WTC11 (cell line): ENCODE results near the gene INTS15. TPM values are rescaled to one million over a fixed set of nuclear protein-coding genes. Genes with fewer than 3 reads are reported as not detected.

Experiments used
- ATAC-seq: fragments of 200-7000 bp; cut with Tn5 transposase; 2 replicates; pipeline ENCODE4 v1.10.0; 2021; ENCODE audit warnings: mild to moderate bottlenecking, moderate library complexity
- CTCF ChIA-PET: fragments of 300-600 bp; sonication (Branson Sonifier 250); formaldehyde crosslinking; loops from one replicate; lab custom pipeline; 2021; ENCODE audit warnings: antibody characterized with exemption; lab: Charles Lee
- POLR2A ChIA-PET: fragments of 350-600 bp; sonication (Branson Sonifier 250); formaldehyde crosslinking; loops from one replicate; lab custom pipeline; 2021; ENCODE audit warnings: antibody characterized with exemption; lab: Charles Lee
- DNase-seq: peaks from one replicate; pipeline ENCODE4 v3.0.0; 2021; ENCODE audit warnings: low spot score
- H3K27ac Mint-ChIP-seq: 2 replicates; pipeline ENCODE4 v1.8.0; 2021; ENCODE audit warnings: mixed read lengths
- H3K27me3 Mint-ChIP-seq: 2 replicates; pipeline ENCODE4 v1.8.0; 2021; ENCODE audit warnings: low read depth, mild to moderate bottlenecking, moderate library complexity, mixed read lengths
- H3K36me3 Mint-ChIP-seq: 2 replicates; pipeline ENCODE4 v1.8.0; 2021; ENCODE audit warnings: mixed read lengths
- H3K4me1 Mint-ChIP-seq: 2 replicates; pipeline ENCODE4 v1.8.0; 2022; ENCODE audit warnings: mixed read lengths
- H3K4me3 Mint-ChIP-seq: 2 replicates; pipeline ENCODE4 v1.8.0; 2021; ENCODE audit warnings: mild to moderate bottlenecking, moderate library complexity, mixed read lengths
- H3K9me3 Mint-ChIP-seq: 2 replicates; pipeline ENCODE4 v1.8.0; 2021; ENCODE audit warnings: mixed read lengths
- AFF4 ChIP-seq: sonication (generic); formaldehyde crosslinking; IDR thresholded peaks from 2 replicates; pipeline ENCODE4 v1.8.1; 2023; ENCODE audit warnings: mild to moderate bottlenecking, missing genetic modification reagents, borderline replicate concordance
- CDX4 ChIP-seq: fragments of 250-450 bp; sonication (Bioruptor Pico); IDR thresholded peaks from 2 replicates; pipeline ENCODE4 v1.9.0; 2021; ENCODE audit warnings: moderate library complexity, mild to moderate bottlenecking, inconsistent platforms, borderline replicate concordance
- CREB1 ChIP-seq: sonication (generic); formaldehyde crosslinking; IDR thresholded peaks from 2 replicates; pipeline ENCODE4 v1.8.0; 2023; ENCODE audit warnings: mild to moderate bottlenecking, missing genetic modification reagents
- CREM ChIP-seq: sonication (generic); formaldehyde crosslinking; IDR thresholded peaks from 2 replicates; pipeline ENCODE4 v1.8.1; 2022; ENCODE audit warnings: mild to moderate bottlenecking, missing genetic modification reagents, moderate library complexity
- ERG ChIP-seq: fragments of 250-450 bp; sonication (Bioruptor Pico); IDR thresholded peaks from 2 replicates; pipeline ENCODE4 v1.8.0; 2021; ENCODE audit warnings: mild to moderate bottlenecking
- MLX ChIP-seq: sonication (generic); formaldehyde crosslinking; IDR thresholded peaks from 2 replicates; pipeline ENCODE4 v1.8.1; 2023; ENCODE audit warnings: mild to moderate bottlenecking, missing genetic modification reagents, moderate library complexity
- RELA ChIP-seq: sonication (generic); formaldehyde crosslinking; IDR thresholded peaks from 2 replicates; pipeline ENCODE4 v1.8.1; 2022; ENCODE audit warnings: missing genetic modification reagents, mild to moderate bottlenecking, borderline replicate concordance
- SMAD3 ChIP-seq: sonication (generic); formaldehyde crosslinking; IDR thresholded peaks from 2 replicates; pipeline ENCODE4 v1.8.0; 2022; ENCODE audit warnings: missing genetic modification reagents, mild to moderate bottlenecking, borderline replicate concordance
- SP1 ChIP-seq: sonication (generic); formaldehyde crosslinking; conservative IDR thresholded peaks from 2 replicates; pipeline ENCODE4 v1.8.1; 2022; ENCODE audit warnings: missing genetic modification reagents
- STAT6 ChIP-seq: sonication (generic); formaldehyde crosslinking; conservative IDR thresholded peaks from 2 replicates; pipeline ENCODE4 v1.8.1; 2023; ENCODE audit warnings: mild to moderate bottlenecking, low read depth, missing genetic modification reagents, moderate library complexity
- USF2 ChIP-seq: sonication (generic); formaldehyde crosslinking; IDR thresholded peaks from 2 replicates; pipeline ENCODE4 v1.8.1; 2023; ENCODE audit warnings: mild to moderate bottlenecking, missing genetic modification reagents, moderate library complexity
- ZMAT4 ChIP-seq: fragments of 250-450 bp; sonication (Bioruptor Pico); IDR thresholded peaks from 2 replicates; pipeline ENCODE4 v1.9.0; 2021; ENCODE audit warnings: mild to moderate bottlenecking
- ZNF232 ChIP-seq: sonication (generic); formaldehyde crosslinking; IDR thresholded peaks from 2 replicates; pipeline ENCODE4 v1.8.0; 2022; ENCODE audit warnings: mild to moderate bottlenecking, missing genetic modification reagents
- ZNF425 ChIP-seq: fragments of 250-450 bp; sonication (Bioruptor Pico); conservative IDR thresholded peaks from 2 replicates; pipeline ENCODE4 v1.9.0; 2021; ENCODE audit warnings: mild to moderate bottlenecking
- ZNF532 ChIP-seq: fragments of 250-450 bp; sonication (Bioruptor Pico); IDR thresholded peaks from 2 replicates; pipeline ENCODE4 v1.9.0; 2021; ENCODE audit warnings: mild to moderate bottlenecking, borderline replicate concordance
- total RNA-seq: library from RNA; stranded (reverse); gene quantifications from 3 replicates; pipeline ENCODE4 v1.2.3, GENCODE V29; 2021

INTS15 gene
- total RNA-seq, 1 experiment from 2014 or later: 28.2 TPM

GRCh38 chr7:6622134-6622710 is 32.4 kb downstream of the INTS15 start:
- Mint-ChIP-seq H3K9me3 (no peaks in the 10 kb centered on the region), H3K27ac (no peak overlapping the region), H3K27me3 (no peaks in the 10 kb centered on the region), H3K4me3 (no peak overlapping the region), H3K4me1 (no peaks in the 10 kb centered on the region), H3K36me3 (peaks cover 14% of the 10 kb centered on the region)
- DNase-seq (no peak), ATAC-seq (no peak)
- CTCF ChIA-PET: no interaction called here
- POLR2A ChIA-PET: no interaction called here
- TF ChIP-seq MLX (CRISPR knock-in tag) (no peak), USF2 (CRISPR knock-in tag) (no peak), STAT6 (CRISPR knock-in tag) (no peak), CREM (CRISPR knock-in tag) (no peak), ZMAT4 (no peak), RELA (no peak), ZNF532 (CRISPR knock-in tag) (no peak)

GRCh38 chr7:6623589-6624245 is 33.9 kb downstream of the INTS15 start:
- ATAC-seq: no peak
- CTCF ChIA-PET: no interaction called here
- Mint-ChIP-seq H3K4me1 (no peaks in the 10 kb centered on the region), H3K27me3 (no peaks in the 10 kb centered on the region), H3K9me3 (no peaks in the 10 kb centered on the region), H3K36me3 (peaks cover 14% of the 10 kb centered on the region), H3K4me3 (no peak overlapping the region), H3K27ac (no peak overlapping the region)
- no peak for DNase-seq
- POLR2A ChIA-PET: no interaction called here
- TF ChIP-seq CDX4 (CRISPR knock-in tag): no peak
- no peak for TF ChIP-seq ERG (CRISPR knock-in tag)
- TF ChIP-seq AFF4 (CRISPR knock-in tag): no peak
- no peak for TF ChIP-seq ZNF425 (CRISPR knock-in tag)
- no peak for TF ChIP-seq ZNF232 (CRISPR knock-in tag)
- no peak for TF ChIP-seq SMAD3 (CRISPR knock-in tag)
- no peak for TF ChIP-seq SP1
- no peak for TF ChIP-seq CREB1
